Endothelial cell of hepatic sinusoid (primary cell): ENCODE results near the gene NHLH1.
"Not testable (repeated sequence)": the region's sequence is repeated elsewhere in the genome, so short reads cannot be mapped to it uniquely, and the experiment has no call there.

Experiments used
- in situ Hi-C: cut with HindIII; loops from 2 replicates; pipeline ENCODE4 v1.10.0; 2017; ENCODE audit warnings: low sequenced_read_pairs

NHLH1 gene

DNA sequence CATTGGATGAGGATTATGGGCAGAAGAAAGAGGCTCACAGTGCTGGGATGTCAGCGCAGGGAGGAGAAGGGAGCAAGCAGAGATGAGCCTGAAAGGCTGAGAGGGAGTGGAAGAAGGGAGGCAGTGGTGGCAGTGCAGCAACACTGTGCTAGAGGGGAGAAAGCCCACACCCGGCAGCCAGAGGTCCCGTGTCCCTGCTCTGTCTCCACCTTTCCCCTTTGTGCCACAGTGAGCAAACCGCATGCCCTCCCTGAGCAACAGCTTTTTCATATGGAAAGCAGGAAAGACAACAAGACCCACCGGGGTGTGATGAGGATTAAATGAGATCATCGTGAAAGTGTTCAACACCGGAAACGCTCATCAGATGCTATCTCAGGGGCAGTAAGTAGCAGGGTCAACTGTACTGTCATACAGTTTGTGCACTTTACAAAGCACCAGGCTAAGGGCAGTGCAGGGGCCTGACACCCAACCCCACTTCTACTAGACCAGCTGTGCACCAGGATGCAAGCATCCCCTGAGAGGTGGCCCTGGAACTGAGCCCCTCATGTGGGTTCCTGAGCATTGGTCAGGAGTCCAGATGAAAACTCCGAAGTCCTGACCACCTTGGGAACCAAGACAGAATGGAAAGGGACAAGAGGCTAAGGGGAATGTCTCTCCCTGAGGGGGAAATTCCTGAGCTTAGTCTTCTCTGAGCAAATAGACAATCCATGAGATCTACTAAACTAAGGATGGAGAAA is 9.1 kb downstream of the NHLH1 start:
- in situ Hi-C loops, result loop anchor here (5.0 kb wide), 1 partner anchor 84 kb away; no protein-coding TSS in a partner anchor

DNA sequence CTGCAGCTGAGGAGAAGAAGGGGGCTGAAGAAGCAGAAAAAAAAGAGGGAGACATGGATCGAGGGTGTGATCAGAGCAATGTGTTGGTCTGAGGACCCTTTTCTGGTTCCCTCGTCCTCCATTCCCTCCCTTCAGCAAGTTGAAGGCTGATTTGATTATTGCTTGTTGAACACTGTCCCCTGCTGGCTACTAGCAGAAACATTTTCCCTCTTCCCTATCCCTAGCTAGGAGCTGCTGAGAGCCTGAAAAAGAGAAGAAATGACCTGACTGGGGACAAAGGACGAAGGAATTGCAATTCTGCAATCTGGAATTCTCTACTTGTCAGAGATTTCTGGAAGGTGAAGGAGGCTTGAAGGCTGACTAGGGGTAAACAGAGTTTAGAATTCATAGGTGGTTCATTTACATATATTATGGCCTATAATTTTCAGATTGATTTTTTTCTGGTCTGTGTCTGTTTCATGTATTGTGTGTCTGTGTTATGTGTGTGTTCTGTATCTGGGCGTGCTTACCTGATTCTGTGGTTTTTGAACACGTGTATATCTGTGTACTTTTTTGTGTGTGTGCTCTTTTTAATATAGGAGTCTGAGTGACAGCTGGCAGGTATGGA is 9.8 kb downstream of the NHLH1 start:
- in situ Hi-C loops, result loop anchor here (5.0 kb wide), 1 partner anchor 84 kb away; no protein-coding TSS in a partner anchor

DNA sequence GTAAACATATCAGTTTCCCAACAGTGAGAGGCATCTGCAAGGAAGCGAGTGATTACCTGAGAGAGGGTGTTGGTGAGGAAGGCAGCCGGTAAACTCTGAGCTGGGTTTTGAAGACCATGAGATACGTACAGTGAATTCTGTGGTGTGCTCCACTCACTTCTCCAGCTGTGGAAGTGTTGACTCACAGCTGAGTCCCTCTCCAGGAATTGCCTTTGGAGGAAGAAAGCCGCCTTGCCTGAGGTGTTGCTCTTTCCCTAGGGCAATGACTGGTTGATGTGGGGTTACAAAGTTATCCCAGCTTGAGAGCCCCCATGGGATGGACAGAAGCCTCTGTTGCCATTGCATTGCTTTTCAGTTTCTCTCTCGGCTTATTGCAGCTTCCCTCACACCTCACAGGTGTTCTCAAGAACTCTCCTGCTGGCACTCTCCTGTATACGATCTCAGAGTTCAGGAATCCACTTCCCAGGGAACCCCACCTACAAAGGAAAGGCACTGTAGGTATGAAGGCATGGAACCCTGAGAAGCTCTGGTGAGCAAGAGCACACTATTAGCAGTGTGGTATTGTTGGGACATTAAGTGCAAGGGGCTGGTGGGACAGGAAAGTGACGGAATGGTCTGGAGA is 10.8 kb downstream of the NHLH1 start:
- in situ Hi-C loops, result loop anchor here (5.0 kb wide), 1 partner anchor 85 kb away; no protein-coding TSS in a partner anchor

DNA sequence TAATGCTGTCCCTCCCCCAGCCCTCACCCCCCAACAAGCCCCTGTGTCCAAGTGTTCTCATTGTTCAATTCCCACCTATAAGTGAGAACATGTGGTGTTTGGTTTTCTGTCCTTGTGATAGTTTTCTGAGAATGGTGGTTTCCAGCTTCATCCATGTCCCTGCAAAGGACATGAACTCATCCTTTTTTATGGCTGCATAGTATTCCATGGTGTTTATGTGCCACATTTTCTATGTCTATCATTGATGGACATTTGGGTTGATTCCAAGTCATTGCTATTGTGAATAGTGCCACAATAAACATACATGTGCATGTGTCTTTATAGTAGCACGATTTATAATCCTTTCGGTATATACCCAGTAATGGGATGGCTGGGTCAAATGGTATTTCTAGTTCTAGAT is 17.9 kb downstream of the NHLH1 start:
- in situ Hi-C loops, result not testable (repeated sequence)

DNA sequence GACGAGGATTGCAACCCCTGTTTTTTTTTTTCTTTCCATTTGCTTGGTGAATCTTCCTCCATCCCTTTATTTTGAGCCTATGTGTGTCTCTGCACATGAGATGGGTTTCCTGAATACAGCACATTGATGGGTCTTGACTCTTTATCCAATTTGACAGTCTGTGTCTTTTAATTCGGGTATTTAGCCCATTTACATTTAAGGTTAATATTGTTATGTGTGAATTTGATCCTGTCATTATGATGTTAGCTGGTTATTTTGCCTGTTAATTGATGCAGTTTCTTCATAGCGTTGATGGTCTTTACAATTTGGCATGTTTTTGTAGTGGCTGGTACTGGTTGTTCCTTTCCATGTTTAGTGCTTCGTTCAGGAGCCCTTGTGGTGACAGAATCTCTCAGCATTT is 21.5 kb downstream of the NHLH1 start:
- in situ Hi-C loops, result not testable (repeated sequence)

DNA sequence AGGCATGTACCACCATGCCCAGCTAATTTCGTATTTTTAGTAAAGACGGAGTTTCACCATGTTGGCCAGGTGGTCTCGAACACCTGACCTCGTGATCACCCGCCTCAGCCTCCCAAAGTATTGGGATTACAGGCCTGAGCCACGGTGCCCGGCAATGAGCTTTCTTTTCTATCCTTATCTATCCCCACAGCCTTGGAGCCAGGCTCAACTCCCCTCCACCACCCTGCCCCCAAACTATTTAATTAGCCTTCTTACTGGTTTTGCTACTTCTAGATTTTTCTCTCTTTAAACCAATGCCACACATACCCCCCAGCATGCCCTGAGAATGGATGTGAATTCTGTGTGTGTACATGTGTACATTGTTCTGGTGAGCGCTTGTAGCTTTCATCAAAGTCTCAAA is 27.8 kb downstream of the NHLH1 start:
- in situ Hi-C loops, result no loop called here

DNA sequence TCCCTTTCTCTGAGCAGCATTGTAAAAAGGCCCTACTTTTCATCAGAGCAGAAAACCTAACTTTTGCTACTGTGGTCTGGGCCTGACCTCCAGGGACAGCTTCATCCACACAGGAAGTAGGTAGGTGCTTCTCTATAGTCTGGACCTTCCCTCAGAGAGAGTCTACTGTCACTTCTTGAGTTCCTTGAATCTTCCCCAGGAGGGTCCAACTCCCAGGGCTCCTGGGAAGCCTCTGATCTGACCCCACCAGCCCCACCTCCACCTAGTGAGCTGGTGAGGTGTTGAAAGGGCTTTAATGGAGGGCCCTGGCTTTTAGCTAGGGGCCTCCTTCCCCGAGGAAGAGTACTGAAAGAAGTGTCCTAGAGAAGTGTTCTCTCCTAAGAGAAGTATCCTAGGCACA is 30.8 kb downstream of the NHLH1 start:
- in situ Hi-C loops, result no loop called here

DNA sequence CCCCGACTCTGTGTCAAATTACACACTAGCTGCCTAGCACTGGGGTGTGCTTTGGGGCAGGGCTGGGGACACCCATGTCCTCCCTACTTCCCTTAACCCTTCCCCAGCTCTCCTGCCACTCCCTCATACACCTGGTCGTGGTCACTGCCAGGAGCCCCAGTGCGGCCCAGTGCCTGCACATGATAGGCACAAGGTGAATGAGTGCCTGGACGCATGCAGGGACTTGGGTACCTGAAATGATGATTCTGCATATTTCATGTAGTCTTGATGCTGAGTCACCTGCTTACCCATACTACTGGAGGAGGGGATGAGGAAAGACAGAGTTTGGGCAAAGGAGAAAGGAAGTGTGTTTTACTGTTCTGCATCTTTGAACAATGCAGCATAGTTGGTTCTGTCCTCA is 32.0 kb downstream of the NHLH1 start:
- in situ Hi-C loops, result no loop called here

DNA sequence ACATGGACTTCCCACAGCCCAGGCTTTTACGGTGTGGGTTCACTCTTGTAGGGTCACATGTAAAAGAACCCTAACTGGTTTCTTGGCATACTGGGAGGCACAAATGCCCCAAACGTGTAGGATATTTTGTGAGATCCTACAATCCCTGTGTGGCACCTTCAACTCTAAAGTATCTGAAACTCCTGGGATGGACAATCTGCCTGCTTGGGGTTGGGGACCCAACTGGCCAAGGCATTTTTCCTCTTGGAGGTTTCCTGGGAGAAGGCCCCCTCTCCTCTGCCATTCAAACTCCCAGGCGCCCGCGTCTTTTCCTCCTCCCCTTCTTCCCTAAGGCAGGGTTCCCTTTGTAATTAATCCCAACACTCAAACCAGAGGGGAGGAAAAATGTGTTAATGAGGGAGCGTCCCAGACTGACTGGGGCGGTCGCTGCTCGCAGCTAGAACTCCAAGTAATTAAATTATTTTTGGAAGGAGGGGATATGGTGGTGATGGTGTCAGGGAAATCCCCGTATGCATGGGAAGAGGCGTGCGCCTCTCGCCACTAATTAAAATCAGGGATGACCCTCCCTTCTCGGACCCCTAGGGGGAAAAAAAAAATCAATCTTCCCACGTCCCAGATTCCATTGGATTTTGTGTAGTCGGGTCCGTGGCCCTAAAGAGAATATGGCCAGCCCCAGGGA is 32.8 kb downstream of the NHLH1 start:
- in situ Hi-C loops, result no loop called here

DNA sequence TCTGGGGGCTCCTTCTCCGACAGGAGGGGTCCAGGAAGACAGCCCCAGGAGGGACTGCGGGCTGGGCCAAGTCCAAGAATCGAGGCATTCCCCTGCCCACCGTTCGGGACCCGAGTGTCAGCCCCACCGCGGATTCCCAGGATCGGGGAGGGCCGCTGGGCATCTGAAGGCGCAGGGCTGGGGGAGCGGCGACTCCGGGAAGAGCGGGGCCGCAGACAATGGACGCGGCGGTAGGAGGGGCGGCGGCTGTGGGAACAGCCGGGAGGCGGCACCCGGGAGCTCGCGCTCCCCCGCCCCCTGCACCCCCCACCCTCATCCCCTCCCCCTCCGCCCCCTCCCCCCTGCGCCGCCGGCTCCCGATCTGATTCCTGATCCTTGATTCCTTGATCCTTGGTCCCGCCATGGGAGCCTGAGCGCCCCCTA is 33.4 kb downstream of the NHLH1 start, which contains the start of gene VANGL2:
Gene VANGL2, plus strand, starts transcription at position 342 of the 423 bp plus-strand sequence. CDS start 15,274 bp downstream, outside the sequence.
- in situ Hi-C loops, result no loop called here

DNA sequence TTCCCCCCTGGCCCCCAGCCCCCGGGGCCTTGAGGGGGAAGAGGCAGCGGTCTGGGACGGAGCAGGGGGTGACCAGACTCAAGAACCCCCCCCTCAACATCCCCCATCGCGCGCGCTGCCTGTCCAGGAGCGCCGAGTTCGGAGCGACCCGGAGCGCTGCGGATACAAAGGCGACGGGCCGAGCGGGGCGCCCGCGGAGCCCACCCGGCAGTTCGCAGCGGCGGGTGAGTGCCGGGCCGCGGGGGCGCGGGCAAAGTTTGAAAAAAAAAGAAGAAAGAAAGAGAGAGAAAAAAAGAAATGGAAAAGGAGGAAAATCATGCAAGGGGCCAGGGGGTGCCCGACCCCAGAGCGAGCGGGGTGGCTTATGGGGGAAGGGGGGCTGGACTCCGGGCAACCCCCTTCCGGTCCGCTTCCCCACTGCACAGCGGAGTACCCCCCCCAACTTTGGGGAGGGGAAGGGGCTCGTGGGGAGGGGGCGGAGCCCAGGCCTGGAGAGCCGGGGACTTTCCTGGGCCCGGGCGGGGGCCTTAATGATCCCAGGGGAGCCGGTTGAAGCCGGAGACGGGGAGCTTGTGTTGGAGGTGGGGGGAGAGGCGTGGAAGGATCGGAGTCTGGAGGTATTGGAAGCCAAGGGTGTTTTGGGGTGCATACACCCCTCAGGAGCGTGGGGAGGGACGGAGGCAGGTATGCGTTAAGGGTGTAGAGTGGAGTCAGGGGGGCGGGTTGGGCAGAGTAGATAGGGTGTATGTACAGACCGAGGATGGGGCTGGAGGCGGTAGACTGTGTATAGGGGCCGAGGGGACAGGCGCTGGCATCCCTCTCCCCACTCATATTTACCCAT is 34.0 kb downstream of the NHLH1 start:
- in situ Hi-C loops, result no loop called here

DNA sequence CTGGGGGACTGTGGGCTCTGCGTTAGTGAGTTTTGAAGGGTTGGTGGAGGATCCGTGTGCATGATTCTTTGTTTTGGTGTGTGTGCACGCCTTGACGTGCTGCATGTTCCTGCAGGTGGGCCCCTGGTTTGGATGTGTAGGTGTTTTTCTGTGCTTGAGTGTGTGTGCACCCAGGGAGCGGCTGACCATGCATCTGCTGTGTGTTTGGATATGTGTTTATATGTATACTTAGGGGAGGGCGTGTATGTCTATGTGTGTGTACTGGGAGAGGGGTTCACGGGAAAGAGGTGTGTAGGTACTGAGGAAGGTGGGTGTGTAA is 34.6 kb downstream of the NHLH1 start:
- in situ Hi-C loops, result no loop called here

DNA sequence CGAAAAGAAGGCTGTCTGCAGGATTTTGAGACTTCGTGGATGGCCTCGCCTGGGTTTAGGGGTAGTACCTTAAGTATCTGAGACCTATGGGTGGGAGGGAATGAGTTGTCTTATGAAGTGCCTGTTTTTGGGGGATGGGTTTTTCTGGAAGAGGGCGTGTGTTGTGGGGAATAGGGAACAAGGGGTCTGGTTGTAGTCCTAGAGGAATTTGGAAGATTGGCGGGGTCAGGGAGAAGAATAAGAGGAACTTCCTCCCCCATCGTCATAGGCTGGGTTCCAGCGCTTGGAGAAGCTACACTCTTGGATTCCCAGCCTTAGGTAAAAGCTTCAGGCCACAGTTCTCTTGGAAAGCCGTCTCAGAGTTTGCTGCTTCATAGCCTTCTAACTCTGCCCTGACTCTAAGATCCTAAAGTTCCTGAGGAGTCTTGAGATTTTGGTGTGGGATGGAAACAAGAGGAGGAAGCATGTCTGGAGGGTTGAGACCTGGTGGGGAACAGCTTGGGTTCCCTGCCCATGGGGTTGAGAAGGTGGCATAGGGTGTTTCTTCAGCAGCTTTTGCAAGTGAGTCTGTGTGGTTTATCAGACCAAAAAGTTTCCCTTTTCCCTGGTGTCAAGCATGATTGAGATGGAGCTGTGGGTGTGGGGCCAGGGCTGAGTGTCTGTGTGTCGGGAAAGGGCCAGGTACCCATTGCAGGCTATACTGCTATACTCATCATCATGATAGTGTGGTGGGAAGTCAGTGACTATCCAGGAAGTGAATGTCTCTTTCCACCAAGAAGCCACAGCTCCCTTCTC is 35.3 kb downstream of the NHLH1 start:
- in situ Hi-C loops, result no loop called here

DNA sequence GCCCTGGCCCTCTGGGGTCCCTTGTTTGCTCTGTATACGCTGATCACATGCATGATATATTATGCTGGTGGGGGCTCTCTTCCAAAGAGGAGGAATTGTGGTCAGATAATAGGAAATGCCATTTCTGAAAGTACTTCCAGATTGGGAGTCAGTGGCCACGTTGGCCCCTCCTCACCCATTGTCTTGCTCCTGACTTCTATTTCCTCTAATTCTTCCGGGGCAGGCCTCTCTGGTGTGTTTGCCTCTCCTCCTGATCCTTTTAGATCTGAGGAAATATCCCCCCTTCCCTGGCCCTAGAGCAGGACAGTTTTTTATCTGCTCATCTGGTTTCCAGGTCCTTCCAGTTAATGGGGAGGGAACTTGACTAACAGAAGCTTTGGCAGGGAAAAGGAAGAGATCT is 36.4 kb downstream of the NHLH1 start:
- in situ Hi-C loops, result no loop called here

DNA sequence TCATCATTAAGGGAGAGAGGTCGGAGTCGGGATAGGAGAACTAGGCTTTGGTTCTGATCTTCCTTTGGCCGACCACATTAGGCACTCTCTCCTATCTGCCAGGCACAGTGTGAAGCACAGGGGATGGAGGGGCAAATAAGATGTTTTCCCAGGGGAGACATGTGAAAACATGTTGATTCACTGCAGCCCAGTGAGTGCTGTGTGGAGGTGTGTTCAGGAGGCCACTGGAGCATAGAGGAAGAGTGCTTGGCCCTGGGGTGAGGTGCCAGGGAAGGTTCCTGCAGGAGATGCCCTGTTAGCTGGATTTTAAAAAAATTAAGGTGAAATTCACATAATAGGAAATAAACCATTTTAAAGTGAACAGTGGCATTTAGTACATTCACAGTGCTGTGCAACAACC is 37.2 kb downstream of the NHLH1 start:
- in situ Hi-C loops, result no loop called here

DNA sequence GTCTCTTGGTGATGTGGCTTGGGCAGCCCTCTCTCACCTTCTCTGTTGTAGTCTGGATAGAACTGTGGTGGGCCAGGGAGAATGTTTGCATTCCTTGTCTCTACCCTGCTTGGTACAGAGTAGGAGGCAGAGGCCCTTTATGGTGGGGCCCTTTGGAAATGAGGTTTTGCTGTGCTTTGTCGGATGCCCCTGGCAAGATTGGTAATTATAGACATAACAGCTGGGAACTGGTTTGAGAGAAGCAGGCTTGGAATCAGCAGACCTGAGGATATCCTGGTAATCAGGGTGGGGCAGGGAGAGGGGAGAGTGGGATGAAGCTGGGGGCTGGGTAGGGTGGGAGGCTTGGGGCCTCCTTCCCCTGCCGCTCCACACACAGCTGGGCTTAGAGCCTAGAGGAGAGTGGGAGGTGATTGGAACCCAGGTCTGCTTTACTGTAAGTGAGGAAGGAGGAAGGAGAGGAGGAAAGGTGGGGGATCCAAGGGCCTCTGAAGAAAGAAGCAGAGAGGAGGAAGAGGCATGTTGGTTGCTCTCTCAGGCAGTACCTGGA is 38.5 kb downstream of the NHLH1 start:
- in situ Hi-C loops, result no loop called here

DNA sequence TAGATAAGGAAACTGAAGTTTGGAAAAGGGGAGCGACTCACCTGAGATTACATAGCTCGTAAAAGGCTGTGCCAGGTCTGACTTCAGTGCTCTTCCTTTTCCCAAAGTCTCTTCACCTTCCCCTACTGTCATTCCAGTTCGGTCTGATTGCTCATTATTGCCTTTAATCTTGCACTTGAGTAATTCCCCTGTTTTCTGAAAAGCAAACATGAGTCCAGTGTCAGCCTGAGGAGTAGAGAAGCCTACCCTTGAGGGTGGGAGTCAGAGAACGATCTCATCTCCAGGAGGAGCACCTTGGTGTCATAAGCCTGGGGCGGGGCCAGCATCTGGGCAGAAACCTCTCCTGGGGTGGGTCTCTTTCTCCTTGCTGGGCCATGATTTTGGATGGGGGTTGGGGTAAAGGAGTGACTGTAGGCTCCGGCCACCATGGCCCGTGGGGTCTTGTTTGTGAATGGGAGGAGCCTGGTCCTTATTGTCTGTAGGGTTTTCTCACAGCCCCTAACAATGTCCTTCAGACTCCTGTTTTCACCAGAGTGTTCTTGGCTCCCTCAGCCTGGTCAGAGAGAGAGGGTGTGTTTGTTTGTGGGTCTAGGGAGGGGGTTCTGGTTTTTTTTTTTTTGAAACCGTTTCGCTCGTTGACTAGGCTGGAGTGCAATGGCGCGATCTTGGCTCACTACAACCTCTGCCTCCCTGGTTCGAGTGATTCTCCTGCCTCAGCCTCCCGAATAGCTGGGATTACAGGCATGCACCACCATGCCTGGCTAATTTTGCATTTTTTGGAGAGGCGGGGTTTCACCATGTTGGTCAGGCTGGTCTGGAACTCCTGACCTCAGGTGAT is 39.5 kb downstream of the NHLH1 start:
- in situ Hi-C loops, result no loop called here
